Natural killer cell treated with Interleukin-12 subunit alpha and Interleukin-12 subunit beta and Interleukin-15 and Interleukin-18, amount 100 ng/mL, for 72 hours (primary cell): ENCODE data around the gene MRPL36. TPM values are rescaled to one million over a fixed set of nuclear protein-coding genes. Genes with fewer than 3 reads are reported as not detected.
A peak's percentile ranks its signal among the peaks of the same experiment; 100 is the strongest.

Experiments
- ATAC-seq, 2 donors: fragments of 150-1000 bp; cut with Tn5 transposase in 1 of 2; sonication (Bioruptor Pico), chemical (Tn5 transposase) in 1 of 2; 2 replicates each; pipeline ENCODE4 v1.10.0; 2021
- DNase-seq: peaks from one replicate; pipeline ENCODE4 v3.0.0; 2022; ENCODE audit warnings: low spot score
- H3K27ac Mint-ChIP-seq, 2 donors: 1 replicate in 1 of 2; 2 replicates in 1 of 2; pipeline ENCODE4 v1.8.0; 2022; ENCODE audit warnings: mixed read lengths in 2 of 2, mild to moderate bottlenecking in 1 of 2, moderate library complexity in 1 of 2
- H3K27me3 Mint-ChIP-seq, 2 donors: 1 replicate in 1 of 2; 2 replicates in 1 of 2; pipeline ENCODE4 v1.8.0; 2022; ENCODE audit warnings: mixed read lengths in 2 of 2
- H3K36me3 Mint-ChIP-seq: one replicate; pipeline ENCODE4 v1.8.0; 2022; ENCODE audit warnings: mixed read lengths
- H3K4me1 Mint-ChIP-seq, 2 donors: 1 replicate in 1 of 2; 2 replicates in 1 of 2; pipeline ENCODE4 v1.8.0; 2022; ENCODE audit warnings: low read depth in 2 of 2, mixed read lengths in 2 of 2, mild to moderate bottlenecking in 1 of 2
- H3K4me3 Mint-ChIP-seq: one replicate; pipeline ENCODE4 v1.8.0; 2022; ENCODE audit warnings: mixed read lengths
- H3K9me3 Mint-ChIP-seq: 2 replicates; pipeline ENCODE4 v1.8.0; 2022; ENCODE audit warnings: mixed read lengths
- total RNA-seq, 2 donors: library from RNA; stranded (reverse); gene quantifications; one replicate each; pipeline ENCODE4 v1.2.3, GENCODE V29; 2022

Gene MRPL36
- total RNA-seq, 2 donors from 2014 or later, result 45.3 to 62.7 TPM

- H3K36me3 Mint-ChIP-seq, result no peaks in the 10 kb centered on the region
- peaks cover 6 to 7% of the 10 kb centered on the region in 2 donors for H3K27me3 Mint-ChIP-seq
These were observed 17.0 kb downstream of the MRPL36 start for GRCh38 chr5:1782385-1783215.

GRCh38 chr5:1781726-1782384 is 17.8 kb downstream of the MRPL36 start:
- H3K4me3 Mint-ChIP-seq, result no peak overlapping the region
- peaks cover 6 to 10% of the 10 kb centered on the region in 2 donors for H3K27me3 Mint-ChIP-seq
- no peaks in the 10 kb centered on the region for H3K9me3 Mint-ChIP-seq
- H3K4me1 Mint-ChIP-seq, result peaks cover 0 to 6% of the 10 kb centered on the region in 2 donors
- peak overlapping the region in 1 of 2 donors; percentile 39 for H3K27ac Mint-ChIP-seq
- ATAC-seq (no peak), DNase-seq (peak; percentile 22)
- no peaks in the 10 kb centered on the region for H3K36me3 Mint-ChIP-seq

More at GRCh38 chr5:1782385-1783215, 17.0 kb downstream of the MRPL36 start:
- peaks cover under 1 to 6% of the 10 kb centered on the region in 2 donors for H3K4me1 Mint-ChIP-seq
- DNase-seq (no peak), ATAC-seq (no peak)
- peak overlapping the region in 1 of 2 donors; percentile 39 for H3K27ac Mint-ChIP-seq
- no peaks in the 10 kb centered on the region for H3K9me3 Mint-ChIP-seq
- no peak overlapping the region for H3K4me3 Mint-ChIP-seq

GRCh38 chr5:1781107-1781506 is 18.5 kb downstream of the MRPL36 start:
- no peak overlapping the region for H3K4me3 Mint-ChIP-seq
- H3K27me3 Mint-ChIP-seq, result peaks cover 6 to 10% of the 10 kb centered on the region in 2 donors
- ATAC-seq, result no peak
- H3K36me3 Mint-ChIP-seq, result no peaks in the 10 kb centered on the region
- H3K27ac Mint-ChIP-seq, result no peak overlapping the region
- peak; percentile 16 for DNase-seq
- H3K9me3 Mint-ChIP-seq, result no peaks in the 10 kb centered on the region
- H3K4me1 Mint-ChIP-seq, result peaks cover 0 to 6% of the 10 kb centered on the region in 2 donors

GRCh38 chr5:1780614-1780930 is 19.1 kb downstream of the MRPL36 start:
- Mint-ChIP-seq H3K4me1 (peaks cover 0 to 6% of the 10 kb centered on the region in 2 donors), H3K4me3 (no peak overlapping the region), H3K9me3 (no peaks in the 10 kb centered on the region), H3K27me3 (peaks cover 6 to 8% of the 10 kb centered on the region in 2 donors), H3K36me3 (no peaks in the 10 kb centered on the region), H3K27ac (no peak overlapping the region)
- ATAC-seq (no peak), DNase-seq (no peak)

- H3K4me1 Mint-ChIP-seq, result peaks cover 0 to 6% of the 10 kb centered on the region in 2 donors
- H3K36me3 Mint-ChIP-seq, result no peaks in the 10 kb centered on the region
- no peaks in the 10 kb centered on the region for H3K9me3 Mint-ChIP-seq
- peak; percentile 50 for DNase-seq
- peaks cover 6 to 7% of the 10 kb centered on the region in 2 donors for H3K27me3 Mint-ChIP-seq
- ATAC-seq, result no peak
- H3K4me3 Mint-ChIP-seq, result no peak overlapping the region
- no peak overlapping the region for H3K27ac Mint-ChIP-seq
These were observed 19.6 kb downstream of the MRPL36 start for GRCh38 chr5:1779782-1780613.

- ATAC-seq (no peak), DNase-seq (peak; percentile 44)
- H3K36me3 Mint-ChIP-seq, result no peaks in the 10 kb centered on the region
- H3K4me1 Mint-ChIP-seq, result peaks cover 0 to 6% of the 10 kb centered on the region in 2 donors
- H3K9me3 Mint-ChIP-seq, result no peaks in the 10 kb centered on the region
- H3K4me3 Mint-ChIP-seq, result no peak overlapping the region
- no peak overlapping the region for H3K27ac Mint-ChIP-seq
- peaks cover 0 to 3% of the 10 kb centered on the region in 2 donors for H3K27me3 Mint-ChIP-seq
These were observed 20.5 kb downstream of the MRPL36 start for GRCh38 chr5:1779021-1779680.

- no peak for ATAC-seq
- H3K27me3 Mint-ChIP-seq, result peaks cover 0 to 3% of the 10 kb centered on the region in 2 donors
- H3K4me1 Mint-ChIP-seq, result peaks cover 0 to 6% of the 10 kb centered on the region in 2 donors
- no peak overlapping the region for H3K4me3 Mint-ChIP-seq
- no peaks in the 10 kb centered on the region for H3K9me3 Mint-ChIP-seq
- no peak overlapping the region for H3K27ac Mint-ChIP-seq
- peak; percentile 32 for DNase-seq
- H3K36me3 Mint-ChIP-seq, result no peaks in the 10 kb centered on the region
These were observed 21.3 kb downstream of the MRPL36 start for GRCh38 chr5:1778138-1779020.

GRCh38 chr5:1777281-1778137 is 22.1 kb downstream of the MRPL36 start:
- ATAC-seq (no peak), DNase-seq (peak; percentile 29)
- H3K4me3 Mint-ChIP-seq, result no peak overlapping the region
- H3K27me3 Mint-ChIP-seq, result peaks cover 3 to 5% of the 10 kb centered on the region in 2 donors
- H3K9me3 Mint-ChIP-seq, result no peaks in the 10 kb centered on the region
- H3K36me3 Mint-ChIP-seq, result no peaks in the 10 kb centered on the region
- H3K4me1 Mint-ChIP-seq, result peaks cover 0 to 2% of the 10 kb centered on the region in 2 donors
- no peak overlapping the region for H3K27ac Mint-ChIP-seq

- DNase-seq (no peak), ATAC-seq (no peak)
- Mint-ChIP-seq H3K36me3 (no peaks in the 10 kb centered on the region), H3K9me3 (no peaks in the 10 kb centered on the region), H3K27ac (no peak overlapping the region), H3K4me3 (no peak overlapping the region), H3K27me3 (peaks cover 8% of the 10 kb centered on the region in 2 donors), H3K4me1 (no peaks in the 10 kb centered on the region)
These were observed 22.8 kb downstream of the MRPL36 start for GRCh38 chr5:1776831-1777230.

- Mint-ChIP-seq H3K9me3 (no peaks in the 10 kb centered on the region), H3K27ac (no peak overlapping the region), H3K4me1 (no peaks in the 10 kb centered on the region), H3K4me3 (no peak overlapping the region), H3K36me3 (no peaks in the 10 kb centered on the region), H3K27me3 (peaks cover 10 to 15% of the 10 kb centered on the region in 2 donors)
- DNase-seq (peak; percentile 28), ATAC-seq (no peak)
These were observed 27.0 kb downstream of the MRPL36 start for GRCh38 chr5:1772634-1773033.

- ATAC-seq (no peak), DNase-seq (no peak)
- H3K27me3 Mint-ChIP-seq, result peaks cover 7 to 15% of the 10 kb centered on the region in 2 donors
- H3K36me3 Mint-ChIP-seq, result no peaks in the 10 kb centered on the region
- H3K9me3 Mint-ChIP-seq, result no peaks in the 10 kb centered on the region
- H3K4me3 Mint-ChIP-seq, result no peak overlapping the region
- no peak overlapping the region for H3K27ac Mint-ChIP-seq
- no peaks in the 10 kb centered on the region for H3K4me1 Mint-ChIP-seq
These were observed 28.2 kb downstream of the MRPL36 start for GRCh38 chr5:1771149-1772065.
